Right forelimb (tissue), 1 donor: Measurements from ENCODE around the gene SLC39A11.
A peak's percentile ranks its signal among the peaks of the same experiment; 100 is the strongest.
"Not testable (repeated sequence)": the region's sequence is repeated elsewhere in the genome, so short reads cannot be mapped to it uniquely, and the experiment has no call there.

Experiments
- DNase-seq: peaks from one replicate; pipeline ENCODE4 v3.0.0-alpha.2; 2018

Gene SLC39A11

GRCh38 chr17:72662827-72663190 is 429.7 kb downstream of the SLC39A11 start:
- peak; percentile 2 for DNase-seq

- no peak for DNase-seq
Observed at GRCh38 chr17:72661945-72662826, 430.3 kb downstream of the SLC39A11 start.

- DNase-seq: no peak
Observed at GRCh38 chr17:72661116-72661944, 431.2 kb downstream of the SLC39A11 start.

- DNase-seq: no peak
Observed at GRCh38 chr17:72660274-72661115, 432.0 kb downstream of the SLC39A11 start.

GRCh38 chr17:72659811-72660210 is 432.7 kb downstream of the SLC39A11 start:
- DNase-seq: no peak

GRCh38 chr17:72658675-72659074 is 433.8 kb downstream of the SLC39A11 start:
- no peak for DNase-seq

- DNase-seq: no peak
Observed at GRCh38 chr17:72657467-72658317, 434.8 kb downstream of the SLC39A11 start.

- DNase-seq: no peak
Observed at GRCh38 chr17:72656130-72656763, 436.2 kb downstream of the SLC39A11 start.

- DNase-seq: no peak
Observed at GRCh38 chr17:72654706-72655105, 437.8 kb downstream of the SLC39A11 start.

GRCh38 chr17:72651988-72652387 is 440.5 kb downstream of the SLC39A11 start:
- DNase-seq: no peak

GRCh38 chr17:72648702-72649101 is 443.8 kb downstream of the SLC39A11 start:
- no peak for DNase-seq

- no peak for DNase-seq
Observed at GRCh38 chr17:72646176-72646575, 446.3 kb downstream of the SLC39A11 start.

GRCh38 chr17:72644492-72644891 is 448.0 kb downstream of the SLC39A11 start:
- DNase-seq: no peak

GRCh38 chr17:72643575-72644216 is 448.8 kb downstream of the SLC39A11 start:
- no peak for DNase-seq

GRCh38 chr17:72642720-72643119 is 449.8 kb downstream of the SLC39A11 start:
- DNase-seq: no peak

- no peak for DNase-seq
Observed at GRCh38 chr17:72640415-72641165, 451.9 kb downstream of the SLC39A11 start.

- DNase-seq: no peak
Observed at GRCh38 chr17:72639711-72640110, 452.8 kb downstream of the SLC39A11 start.

GRCh38 chr17:72638932-72639331 is 453.6 kb downstream of the SLC39A11 start:
- DNase-seq: not testable (repeated sequence)

GRCh38 chr17:72635034-72635635 is 457.4 kb downstream of the SLC39A11 start:
- no peak for DNase-seq

- no peak for DNase-seq
Observed at GRCh38 chr17:72634621-72635020, 457.9 kb downstream of the SLC39A11 start.
